ENCODE results near the gene EFNA3.

Gene EFNA3

GRCh38 chr1:155079487-155080311 lies 1.1 kb downstream of the EFNA3 start:
- no peak for TF ChIP-seq GATA3 (IDR thresholded peaks at IDR 0.05; ENCODE audit: low read depth, low read length)

- TF ChIP-seq GATA2 (IDR thresholded peaks at IDR 0.05; ENCODE audit: low read depth, low read length) (no peak), GATA3 (IDR thresholded peaks at IDR 0.05; ENCODE audit: low read depth, low read length) (no peak)
Observed at GRCh38 chr1:155080312-155081228, 1.9 kb downstream of the EFNA3 start.

GRCh38 chr1:155081472-155082300 lies 3.0 kb downstream of the EFNA3 start:
- no peak for TF ChIP-seq GATA3 (IDR thresholded peaks at IDR 0.05; ENCODE audit: low read depth, low read length)
- TF ChIP-seq GATA2 (IDR thresholded peaks at IDR 0.05; ENCODE audit: low read depth, low read length) = no peak

DNA sequence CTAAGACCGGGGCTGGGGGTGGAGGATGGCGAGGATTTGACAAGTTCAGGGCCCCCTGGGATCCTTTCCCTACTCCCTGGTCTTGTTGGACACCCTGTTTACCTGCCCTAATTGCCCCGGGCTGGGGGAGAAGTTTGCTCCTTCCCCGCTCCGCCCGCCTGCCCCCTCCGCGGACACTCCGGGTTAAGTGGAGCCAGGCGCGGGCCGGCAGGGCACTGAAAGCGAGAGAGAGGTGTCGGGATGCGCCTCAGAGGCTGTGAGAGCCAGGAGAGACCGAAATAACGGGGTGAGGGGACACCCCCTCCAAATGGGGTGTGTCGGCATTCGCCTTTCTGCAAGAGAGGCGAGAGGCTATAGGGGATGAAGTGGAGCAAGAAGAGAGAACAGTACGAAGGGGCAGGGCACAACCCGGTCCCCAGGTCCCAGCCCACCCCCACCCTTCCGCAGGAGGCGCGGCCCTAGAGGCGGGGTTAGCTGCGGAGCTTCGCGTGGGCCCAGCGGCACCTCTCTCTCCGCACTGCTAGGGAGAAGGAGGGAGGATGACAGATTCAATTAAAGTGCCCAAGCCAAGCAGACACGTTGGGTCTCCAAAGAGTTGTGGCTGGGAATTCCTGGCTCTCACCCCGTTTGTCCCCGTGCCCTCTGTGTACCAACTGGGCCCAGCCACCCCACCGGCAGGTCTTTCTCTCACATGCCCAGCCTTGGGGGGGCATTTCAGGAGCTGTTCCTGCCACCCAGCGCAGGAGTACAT lies 3.8 kb downstream of the EFNA3 start:
- TF ChIP-seq GATA2 (IDR thresholded peaks at IDR 0.05; ENCODE audit: low read depth, low read length) = no peak
- no peak for TF ChIP-seq GATA3 (IDR thresholded peaks at IDR 0.05; ENCODE audit: low read depth, low read length)

DNA sequence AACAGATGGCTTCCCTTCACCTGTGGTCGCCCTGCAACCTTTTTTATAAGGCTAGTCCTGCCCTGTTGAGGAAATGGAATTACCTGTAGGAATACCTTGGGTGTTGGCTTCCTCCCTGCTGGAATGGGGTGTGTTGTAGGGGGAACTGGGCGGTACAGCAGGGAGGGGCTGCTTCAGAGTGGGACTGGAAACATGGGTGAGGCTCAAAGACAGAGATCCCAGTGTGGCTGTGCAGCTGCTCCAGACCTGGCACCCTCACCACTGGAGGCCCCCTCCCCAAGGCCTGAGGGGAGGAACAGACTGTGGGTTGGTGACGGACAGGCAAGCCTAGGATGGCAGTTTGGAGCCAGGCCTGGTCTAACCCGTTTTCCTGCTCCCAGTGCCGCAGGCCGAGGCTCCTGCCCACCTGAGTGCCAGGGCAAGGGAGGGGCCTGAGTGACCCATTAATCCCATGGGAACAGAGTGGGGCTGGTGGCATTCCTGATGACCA lies 4.5 kb downstream of the EFNA3 start:
- TF ChIP-seq GATA2 (IDR thresholded peaks at IDR 0.05; ENCODE audit: low read depth, low read length) (no peak), GATA3 (IDR thresholded peaks at IDR 0.05; ENCODE audit: low read depth, low read length) (no peak)

DNA sequence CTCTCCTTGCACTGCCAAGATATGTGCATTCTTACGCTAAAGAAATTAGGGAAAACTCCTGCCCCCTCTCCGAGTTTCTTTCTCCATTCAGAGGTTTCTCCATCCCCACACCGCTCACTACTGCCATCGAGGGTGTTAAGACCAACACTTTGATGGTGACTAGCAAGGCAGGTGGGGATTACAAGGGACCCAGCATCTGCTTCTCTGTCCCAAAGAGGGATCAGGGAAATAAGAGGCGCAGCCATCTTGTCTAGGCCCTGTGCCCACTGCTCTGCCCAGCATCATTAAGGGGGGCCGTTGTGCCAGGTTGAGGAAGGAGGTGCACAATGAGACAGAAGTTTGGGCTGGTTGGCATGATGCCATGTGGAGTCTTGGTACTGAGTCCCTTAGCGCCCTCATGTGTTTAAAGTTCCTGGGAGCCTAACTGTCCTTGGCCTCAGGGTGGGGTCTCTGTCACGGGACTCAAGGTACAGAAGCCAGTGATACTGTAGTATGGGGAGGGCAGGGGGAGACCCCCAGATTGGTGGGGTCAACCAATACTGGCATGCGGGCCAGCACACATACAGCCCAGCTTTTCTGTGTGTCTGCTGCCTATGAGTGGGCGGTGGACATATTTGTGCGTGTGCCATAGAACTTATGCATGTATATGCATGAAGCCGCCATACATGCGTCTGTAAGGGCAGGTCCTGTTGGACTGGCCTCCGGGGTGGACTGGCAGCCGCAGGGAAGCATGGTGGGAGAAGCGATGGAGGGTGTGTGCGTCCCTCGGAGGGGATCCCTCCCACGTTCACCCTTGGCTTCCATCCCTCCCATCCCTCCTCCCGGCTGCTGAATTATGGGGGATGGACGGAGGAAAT lies 5.5 kb downstream of the EFNA3 start:
- TF ChIP-seq GATA3 (IDR thresholded peaks at IDR 0.05; ENCODE audit: low read depth, low read length) (no peak), GATA2 (IDR thresholded peaks at IDR 0.05; ENCODE audit: low read depth, low read length) (no peak)

DNA sequence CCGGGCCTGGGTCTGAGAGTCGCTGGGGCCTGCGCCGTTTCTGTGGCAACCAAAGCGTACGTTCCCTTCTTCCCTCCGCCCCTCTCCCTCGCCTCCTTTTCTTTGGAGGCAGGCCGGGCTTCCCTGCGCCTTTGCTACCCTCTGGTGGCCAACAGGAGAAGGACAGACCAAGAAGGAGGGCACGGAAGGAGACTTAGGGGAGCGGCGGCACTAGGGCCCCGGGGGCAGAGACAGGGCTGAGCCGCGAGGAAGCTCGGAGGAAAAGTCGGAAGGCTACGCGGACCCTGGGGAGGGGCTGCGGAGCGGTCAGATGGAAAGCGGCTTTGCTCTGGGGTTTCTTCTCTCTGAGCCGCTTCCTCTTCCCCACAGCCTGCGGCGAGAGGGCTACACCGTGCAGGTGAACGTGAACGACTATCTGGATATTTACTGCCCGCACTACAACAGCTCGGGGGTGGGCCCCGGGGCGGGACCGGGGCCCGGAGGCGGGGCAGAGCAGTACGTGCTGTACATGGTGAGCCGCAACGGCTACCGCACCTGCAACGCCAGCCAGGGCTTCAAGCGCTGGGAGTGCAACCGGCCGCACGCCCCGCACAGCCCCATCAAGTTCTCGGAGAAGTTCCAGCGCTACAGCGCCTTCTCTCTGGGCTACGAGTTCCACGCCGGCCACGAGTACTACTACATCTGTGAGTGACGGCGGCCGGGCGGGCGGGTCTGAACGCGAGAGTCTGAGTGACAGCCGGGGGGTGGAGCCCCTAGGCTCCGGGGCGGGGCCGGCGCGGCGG lies 6.3 kb downstream of the EFNA3 start:
- no peak for TF ChIP-seq GATA3 (IDR thresholded peaks at IDR 0.05; ENCODE audit: low read depth, low read length)
- no peak; the same call in 1 of the 2 replicates for TF ChIP-seq GATA2 (IDR thresholded peaks at IDR 0.05; ENCODE audit: low read depth, low read length)

DNA sequence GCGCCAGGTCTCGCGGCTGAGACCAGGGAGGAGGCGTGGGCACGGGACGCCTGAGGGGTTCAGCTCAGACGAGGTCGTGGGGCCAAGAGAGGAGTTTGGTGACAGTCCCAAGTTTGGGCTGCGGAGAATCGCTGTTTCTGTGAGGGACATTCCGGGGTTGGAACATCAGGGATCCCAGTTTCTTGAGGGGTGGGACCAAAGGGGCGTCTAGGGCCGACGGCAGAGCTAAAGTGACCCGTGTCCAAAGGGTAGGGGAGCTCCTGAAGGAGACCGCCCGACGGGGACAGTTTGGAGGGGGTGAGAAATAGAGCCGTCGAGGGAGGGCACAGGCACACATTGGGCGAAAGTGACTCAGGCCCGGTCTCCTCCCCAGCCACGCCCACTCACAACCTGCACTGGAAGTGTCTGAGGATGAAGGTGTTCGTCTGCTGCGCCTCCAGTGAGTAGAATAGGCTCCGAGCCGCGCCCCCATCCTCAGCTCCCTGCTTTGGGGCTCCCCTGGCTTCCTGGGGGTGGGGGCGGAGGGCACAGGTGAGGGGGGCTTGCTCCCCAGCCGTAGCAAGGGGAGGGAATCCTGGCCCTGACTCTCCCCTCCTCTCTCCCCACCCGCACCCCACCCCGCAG lies 7.0 kb downstream of the EFNA3 start:
- TF ChIP-seq GATA2 (IDR thresholded peaks at IDR 0.05; ENCODE audit: low read depth, low read length) (no peak), GATA3 (IDR thresholded peaks at IDR 0.05; ENCODE audit: low read depth, low read length) (no peak)

DNA sequence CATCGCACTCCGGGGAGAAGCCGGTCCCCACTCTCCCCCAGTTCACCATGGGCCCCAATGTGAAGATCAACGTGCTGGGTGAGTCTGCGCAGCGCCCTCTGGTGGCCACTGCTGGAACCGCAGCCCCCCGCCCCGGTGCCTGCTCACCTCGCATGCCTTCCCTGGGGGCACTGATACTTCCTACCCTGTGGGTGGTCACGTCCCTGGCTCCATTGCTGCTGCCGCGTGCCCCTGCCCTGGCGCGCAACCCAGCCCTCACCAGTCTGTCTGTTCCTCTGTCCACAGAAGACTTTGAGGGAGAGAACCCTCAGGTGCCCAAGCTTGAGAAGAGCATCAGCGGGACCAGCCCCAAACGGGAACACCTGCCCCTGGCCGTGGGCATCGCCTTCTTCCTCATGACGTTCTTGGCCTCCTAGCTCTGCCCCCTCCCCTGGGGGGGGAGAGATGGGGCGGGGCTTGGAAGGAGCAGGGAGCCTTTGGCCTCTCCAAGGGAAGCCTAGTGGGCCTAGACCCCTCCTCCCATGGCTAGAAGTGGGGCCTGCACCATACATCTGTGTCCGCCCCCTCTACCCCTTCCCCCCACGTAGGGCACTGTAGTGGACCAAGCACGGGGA lies 7.6 kb downstream of the EFNA3 start:
- no peak for TF ChIP-seq GATA3 (IDR thresholded peaks at IDR 0.05; ENCODE audit: low read depth, low read length)
- TF ChIP-seq GATA2 (IDR thresholded peaks at IDR 0.05; ENCODE audit: low read depth, low read length) = no peak

DNA sequence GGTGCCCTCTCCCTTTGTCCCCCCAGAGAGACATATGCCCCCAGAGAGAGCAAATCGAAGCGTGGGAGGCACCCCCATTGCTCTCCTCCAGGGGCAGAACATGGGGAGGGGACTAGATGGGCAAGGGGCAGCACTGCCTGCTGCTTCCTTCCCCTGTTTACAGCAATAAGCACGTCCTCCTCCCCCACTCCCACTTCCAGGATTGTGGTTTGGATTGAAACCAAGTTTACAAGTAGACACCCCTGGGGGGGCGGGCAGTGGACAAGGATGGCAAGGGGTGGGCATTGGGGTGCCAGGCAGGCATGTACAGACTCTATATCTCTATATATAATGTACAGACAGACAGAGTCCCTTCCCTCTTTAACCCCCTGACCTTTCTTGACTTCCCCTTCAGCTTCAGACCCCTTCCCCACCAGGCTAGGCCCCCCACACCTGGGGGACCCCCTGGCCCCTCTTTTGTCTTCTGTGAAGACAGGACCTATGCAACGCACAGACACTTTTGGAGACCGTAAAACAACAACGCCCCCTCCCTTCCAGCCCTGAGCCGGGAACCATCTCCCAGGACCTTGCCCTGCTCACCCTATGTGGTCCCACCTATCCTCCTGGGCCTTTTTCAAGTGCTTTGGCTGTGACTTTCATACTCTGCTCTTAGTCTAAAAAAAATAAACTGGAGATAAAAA lies 8.4 kb downstream of the EFNA3 start:
- TF ChIP-seq GATA3 (IDR thresholded peaks at IDR 0.05; ENCODE audit: low read depth, low read length) = no peak
- no peak for TF ChIP-seq GATA2 (IDR thresholded peaks at IDR 0.05; ENCODE audit: low read depth, low read length)
